GM12878 (cell line): ENCODE data around the gene CDCP1. TPM values are rescaled to one million over a fixed set of nuclear protein-coding genes. Genes with fewer than 3 reads are reported as not detected.

Experiments used
- ATAC-seq: fragments of 200-7000 bp; cut with Tn5 transposase; 3 replicates; pipeline ENCODE4 v1.9.1; 2020; ENCODE audit warnings: mild to moderate bottlenecking, moderate library complexity
- BruUV-seq: library from RNA; stranded (reverse); fragments of 400-500 nt; replicated peaks from 2 replicates; lab custom pipeline; 2021; lab: Mats Ljungman, UMichigan
- CTCF ChIA-PET: fragments of 300-600 bp; sonication (Branson Sonifier 250); formaldehyde crosslinking; extraction: SDS; loops from one replicate; lab custom pipeline; 2021; ENCODE audit warnings: inconsistent platforms; lab: Yijun Ruan, JAX
- POLR2A ChIA-PET: fragments of 350-600 bp; formaldehyde crosslinking; extraction: SDS; loops from one replicate; lab custom pipeline; 2021; ENCODE audit warnings: inconsistent platforms; lab: Charles Lee
- RAD21 ChIA-PET: fragments of 300-600 bp; sonication (Branson Sonifier 250); formaldehyde crosslinking; loops from one replicate; lab custom pipeline; 2023; ENCODE audit warnings: antibody characterized with exemption; ENCODE audit not compliant: unreplicated experiment; lab: Charles Lee
- SMC1A ChIA-PET: fragments of 300-600 bp; sonication (Branson Sonifier 250); formaldehyde crosslinking; loops from one replicate; lab custom pipeline; 2023; ENCODE audit not compliant: unreplicated experiment, uncharacterized antibody; lab: Charles Lee
- DNase-seq: peaks from one replicate; pipeline ENCODE4 v3.0.0-alpha.2; 2011; ENCODE audit warnings: low read depth, low spot score
- FAIRE-seq: peaks from 3 replicates; lab custom pipeline; 2011; peaks lifted over from hg19 to GRCh38; lab: Jason Lieb, UNC
- H2AFZ ChIP-seq: 2 replicates; pipeline ENCODE4 v1.6.0; 2011; ENCODE audit warnings: low read depth, low read length, control low read depth; ENCODE audit not compliant: control insufficient read depth
- H3K27ac ChIP-seq: 2 replicates; pipeline ENCODE4 v1.5.1; 2011; ENCODE audit warnings: control low read depth; ENCODE audit not compliant: control insufficient read depth, insufficient read depth
- H3K27me3 ChIP-seq, 2 experiments: replicated peaks in 1 of 2; 2 replicates each; pipeline versions ENCODE4 v1.6.0 to v1.6.1; 2011; ENCODE audit warnings: low read length in 1 of 2; ENCODE audit not compliant: control insufficient read depth in 2 of 2, insufficient read depth in 2 of 2
- H3K36me3 ChIP-seq, 2 experiments: 2 replicates each; pipeline ENCODE4 v1.5.1; 2011; ENCODE audit warnings: low read length in 1 of 2; ENCODE audit not compliant: control insufficient read depth in 2 of 2, insufficient read depth in 2 of 2
- H3K4me1 ChIP-seq: 2 replicates; pipeline ENCODE4 v1.6.1; 2011; ENCODE audit warnings: mild to moderate bottlenecking, low read length, moderate library complexity, mixed read lengths; ENCODE audit not compliant: control insufficient read depth, insufficient read depth
- H3K4me2 ChIP-seq: 2 replicates; pipeline ENCODE4 v1.6.0; 2011; ENCODE audit warnings: control low read depth; ENCODE audit not compliant: control insufficient read depth, insufficient read depth
- H3K4me3 ChIP-seq: fragments of 200-600 bp; sonication (generic); 2 replicates; pipeline ENCODE4 v1.5.1; 2016
- H3K79me2 ChIP-seq: 2 replicates; pipeline ENCODE4 v1.6.0; 2011; ENCODE audit warnings: low read length; ENCODE audit not compliant: control insufficient read depth, insufficient read depth
- H3K9ac ChIP-seq: 2 replicates; pipeline ENCODE4 v1.8.0; 2011; ENCODE audit warnings: low read length, control low read depth, mixed read lengths; ENCODE audit not compliant: control insufficient read depth, insufficient read depth
- H3K9me3 ChIP-seq: replicated peaks from 3 replicates; pipeline ENCODE4 v1.5.1; 2011; ENCODE audit warnings: mild to moderate bottlenecking, low read length; ENCODE audit not compliant: control insufficient read depth, insufficient read depth
- H4K20me1 ChIP-seq: 2 replicates; pipeline ENCODE4 v1.6.0; 2011; ENCODE audit not compliant: control insufficient read depth, insufficient read depth
- ATF7 ChIP-seq: fragments of 450-650 bp; IDR thresholded peaks from 2 replicates; pipeline ENCODE4 v1.6.1; 2016; ENCODE audit warnings: low read depth, mild to moderate bottlenecking
- MAX ChIP-seq: IDR thresholded peaks from 2 replicates; pipeline ENCODE4 v1.6.1; 2012; ENCODE audit warnings: low read depth, low read length, improper control_type of control experiment
- MTA2 ChIP-seq: fragments of 450-650 bp; IDR thresholded peaks from 2 replicates; pipeline ENCODE4 v1.6.1; 2016; ENCODE audit warnings: low read depth, mild to moderate bottlenecking, moderate library complexity
- SMAD1 ChIP-seq: fragments of 450-650 bp; IDR thresholded peaks from 2 replicates; pipeline ENCODE4 v1.6.1; 2018; ENCODE audit warnings: mild to moderate bottlenecking, low read depth; ENCODE audit not compliant: partially characterized antibody
- WGBS: methylation state at CpG from one replicate; pipeline ENCODE4 v1.1.6; 2016; ENCODE audit warnings: low lambda C conversion rate; ENCODE audit not compliant: insufficient replicate concordance, insufficient coverage; ENCODE audit errors: missing lambda C conversion rate; 5-methylcytosine and 5-hydroxymethylcytosine counted together
- in situ Hi-C: fragments of 300-500 bp; cut with MboI; formaldehyde crosslinking; loops from 9 replicates; pipeline ENCODE4 v1.14.3; 2018; ENCODE audit warnings: mixed read lengths
- intact Hi-C: fragments of 100-400 bp; cut with micrococcal nuclease; formaldehyde crosslinking; loops from one replicate; pipeline ENCODE4 v1.14.2; 2022; ENCODE audit not compliant: unreplicated experiment
- polyA plus RNA-seq, 11 experiments: library from polyadenylated mRNA; depleted of rRNA in 4 of 11; unstranded in 6 of 11; stranded (reverse) in 5 of 11; fragments of >200 nt; fragmentation: Nextera tagmentation in 4 of 11; fragmentation: Illumina TruSeq in 1 of 11; extraction: Ambion mirVana in 4 of 11; extraction: Trizol in 1 of 11; gene quantifications; 1 replicate in 1 of 11; 2 replicates in 10 of 11; pipeline versions ENCODE4 v1.2.1 to v1.2.3, GENCODE V29; 2011 to 2016; ENCODE audit warnings: inconsistent platforms in 2 of 11, missing spikeins in 2 of 11, low read depth in 1 of 11
- total RNA-seq, 4 experiments: library from RNA; depleted of rRNA in 3 of 4; stranded (reverse); fragments of >200 nt in 3 of 4; fragmentation: Illumina TruSeq in 1 of 4; extraction: Trizol in 1 of 4; gene quantifications; 2 replicates each; pipeline versions ENCODE4 v1.2.1 to v1.2.3, GENCODE V29; 2013 to 2021
- TF ChIP-seq, protein P1 (sequence below): fragments of 450-650 bp; IDR thresholded peaks from 2 replicates; pipeline ENCODE4 v1.6.1; 2017; ENCODE audit warnings: mild to moderate bottlenecking

CDCP1 gene
- total and polyA plus RNA-seq, 10 of the 15 experiments (the other 5 are each of a cell fraction or from before 2014, with no cell fraction given): 0.35 to 2.2 (median 0.86) TPM

GRCh38 chr3:45103334-45103733 is 42.8 kb downstream of the CDCP1 start:
- BruUV-seq: no TSS peak
- SMC1A ChIA-PET: interaction anchor here (0.7 to 1.9 kb wide), 7 partner anchors 15 to 62 kb away, joined by 3 to 8 read pairs (median 3); no protein-coding TSS in a partner anchor
- TF ChIP-seq, protein P1, sequence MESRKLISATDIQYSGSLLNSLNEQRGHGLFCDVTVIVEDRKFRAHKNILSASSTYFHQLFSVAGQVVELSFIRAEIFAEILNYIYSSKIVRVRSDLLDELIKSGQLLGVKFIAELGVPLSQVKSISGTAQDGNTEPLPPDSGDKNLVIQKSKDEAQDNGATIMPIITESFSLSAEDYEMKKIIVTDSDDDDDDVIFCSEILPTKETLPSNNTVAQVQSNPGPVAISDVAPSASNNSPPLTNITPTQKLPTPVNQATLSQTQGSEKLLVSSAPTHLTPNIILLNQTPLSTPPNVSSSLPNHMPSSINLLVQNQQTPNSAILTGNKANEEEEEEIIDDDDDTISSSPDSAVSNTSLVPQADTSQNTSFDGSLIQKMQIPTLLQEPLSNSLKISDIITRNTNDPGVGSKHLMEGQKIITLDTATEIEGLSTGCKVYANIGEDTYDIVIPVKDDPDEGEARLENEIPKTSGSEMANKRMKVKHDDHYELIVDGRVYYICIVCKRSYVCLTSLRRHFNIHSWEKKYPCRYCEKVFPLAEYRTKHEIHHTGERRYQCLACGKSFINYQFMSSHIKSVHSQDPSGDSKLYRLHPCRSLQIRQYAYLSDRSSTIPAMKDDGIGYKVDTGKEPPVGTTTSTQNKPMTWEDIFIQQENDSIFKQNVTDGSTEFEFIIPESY: no peak
- no peak for TF ChIP-seq MAX
- no peak for TF ChIP-seq MTA2
- TF ChIP-seq ATF7: no peak
- TF ChIP-seq SMAD1: no peak
- H3K4me3 ChIP-seq: no peak overlapping the region
- H4K20me1 ChIP-seq: no peaks in the 10 kb centered on the region
- in situ Hi-C loops (no loop called here), intact Hi-C loops (no loop called here)
- no peaks in the 10 kb centered on the region for H3K9me3 ChIP-seq
- FAIRE-seq: no peak
- no peak overlapping the region for H3K27ac ChIP-seq
- CTCF ChIA-PET: interaction anchor here (0.6 to 6.5 kb wide), 5 partner anchors 17 to 289 kb away, joined by 3 to 25 read pairs (median 3); no protein-coding TSS in a partner anchor
- no peak overlapping the region for H3K9ac ChIP-seq
- RAD21 ChIA-PET: interaction anchor here (0.8 to 1.8 kb wide), 4 partner anchors 11 to 107 kb away, joined by 3 to 5 read pairs (median 3); no protein-coding TSS in a partner anchor
- H3K27me3 ChIP-seq: no peaks in the 10 kb centered on the region; a peak in 1 of 4 replicates
- H3K4me2 ChIP-seq: no peak overlapping the region
- H2AFZ ChIP-seq: no peak overlapping the region
- POLR2A ChIA-PET: interaction anchor here (1.0 kb wide), 1 partner anchor 15 kb away, joined by 3 read pairs; no protein-coding TSS in a partner anchor
- no peaks in the 10 kb centered on the region for H3K79me2 ChIP-seq
- no peak for DNase-seq
- WGBS: 18% methylated on average over 2 of the region's 2 CpGs
- H3K36me3 ChIP-seq: no peaks in the 10 kb centered on the region
- no peak for ATAC-seq
- H3K4me1 ChIP-seq: no peaks in the 10 kb centered on the region
